ENCODE results near the gene RRAS. TPM values are rescaled to one million over a fixed set of nuclear protein-coding genes. Genes with fewer than 3 reads are reported as not detected.

The RRAS gene
- total and polyA plus RNA-seq, 8 donors: 5.5 to 42.9 (median 9.5) TPM

GRCh38 chr19:49669516-49669915 is 29.6 kb upstream of the RRAS start:
- no peak for DNase-seq
- WGBS, 2 donors: 86 to 89% methylated on average over 3 of the region's 3 CpGs
- Histone ChIP-seq H3K27me3 (no peaks in the 10 kb centered on the region), H3K4me1 (peaks cover 4 to 10% (median 5%) of the 10 kb centered on the region in 3 donors), H3K4me3 (no peak overlapping the region), H3K9me3 (no peaks in the 10 kb centered on the region), H3K27ac (no peak overlapping the region), H3K36me3 (no peaks in the 10 kb centered on the region)
- no peak for ATAC-seq
- intact Hi-C loops (cut with DNase I): no loop called here
- FAIRE-seq: no peak
- TF ChIP-seq CTCF (IDR thresholded peaks at IDR 0.05): no peak

GRCh38 chr19:49667473-49667872 is 27.5 kb upstream of the RRAS start:
- Histone ChIP-seq H3K9me3 (no peaks in the 10 kb centered on the region), H3K27me3 (no peaks in the 10 kb centered on the region), H3K4me3 (no peak overlapping the region), H3K4me1 (peaks cover 5 to 10% (median 10%) of the 10 kb centered on the region in 3 donors), H3K36me3 (peaks cover 0 to under 1% (median under 1%) of the 10 kb centered on the region in 3 donors), H3K27ac (no peak overlapping the region)
- no peak for ATAC-seq
- intact Hi-C loops (cut with DNase I): no loop called here
- FAIRE-seq: no peak
- TF ChIP-seq CTCF (IDR thresholded peaks at IDR 0.05): no peak
- 89 to 91% methylated on average over 2 of the region's 2 CpGs for WGBS, 2 donors
- DNase-seq: no peak

GRCh38 chr19:49666120-49666444 is 26.1 kb upstream of the RRAS start:
- Histone ChIP-seq H3K4me3 (peak overlapping the region; percentile 45 to 80 (median 67)), H3K4me1 (peaks cover 0 to 7% (median 5%) of the 10 kb centered on the region in 3 donors), H3K27ac (peak overlapping the region; percentile 77 to 91 (median 79)), H3K27me3 (no peaks in the 10 kb centered on the region), H3K9me3 (no peaks in the 10 kb centered on the region), H3K36me3 (peaks cover 0 to 10% (median 9%) of the 10 kb centered on the region in 3 donors)
- TF ChIP-seq CTCF (IDR thresholded peaks at IDR 0.05): no peak
- 0 to 1% methylated on average over 9 of the region's 9 CpGs for WGBS, 2 donors
- DNase-seq: no peak
- intact Hi-C loops (cut with DNase I): no loop called here
- ATAC-seq: peak in 3 of 4 donors; percentile 2 to 9 (median 6)
- FAIRE-seq: no peak

- no peak for TF ChIP-seq CTCF (IDR thresholded peaks at IDR 0.05)
- Histone ChIP-seq H3K4me1 (peaks cover 0 to 7% (median 5%) of the 10 kb centered on the region in 3 donors), H3K36me3 (peaks cover 0 to 10% (median 9%) of the 10 kb centered on the region in 3 donors), H3K27me3 (no peaks in the 10 kb centered on the region), H3K27ac (peak within 1 kb of the TSS; percentile 77 to 91 (median 79)), H3K9me3 (no peaks in the 10 kb centered on the region), H3K4me3 (peak within 1 kb of the TSS; percentile 45 to 80 (median 67))
- peak; percentile 97 to 100 (median 98) for DNase-seq
- ATAC-seq: peak; percentile 89 to 94 (median 90)
- intact Hi-C loops (cut with DNase I): no loop called here
- 0% methylated on average over 50 of the region's 50 CpGs for WGBS, 2 donors
- FAIRE-seq: peak; percentile 51
Measured at GRCh38 chr19:49665351-49666119, 25.6 kb upstream of the RRAS start, which contains the start of the genes BCL2L12 and IRF3. TSS of gene BCL2L12 (plus strand) at chr19:49665933. CDS start at chr19:49666693, 760 bp downstream. TSS of gene IRF3 (minus strand) at chr19:49665857. CDS start at chr19:49664838, 1,019 bp downstream.

GRCh38 chr19:49665036-49665350 is 25.1 kb upstream of the RRAS start:
- DNase-seq (no peak), ATAC-seq (peak in 2 of 4 donors; percentile 0 to 1), FAIRE-seq (no peak)
- peak overlapping the region; percentile 45 to 80 (median 67) for H3K4me3 ChIP-seq
- H3K4me1 ChIP-seq: peaks cover 0 to 7% (median 5%) of the 10 kb centered on the region in 3 donors
- intact Hi-C loops (cut with DNase I): no loop called here
- 0 to 2% methylated on average over 7 of the region's 7 CpGs for WGBS, 2 donors
- peaks cover 0 to 10% (median 9%) of the 10 kb centered on the region in 3 donors for H3K36me3 ChIP-seq
- no peaks in the 10 kb centered on the region for H3K9me3 ChIP-seq
- H3K27ac ChIP-seq: peak overlapping the region; percentile 77 to 91 (median 79)
- no peaks in the 10 kb centered on the region for H3K27me3 ChIP-seq
- TF ChIP-seq CTCF (IDR thresholded peaks at IDR 0.05): no peak
